Suprapubic skin (tissue), 4 donors: Measurements from ENCODE around the gene CDC42BPA.
"Not testable (repeated sequence)": the region's sequence is repeated elsewhere in the genome, so short reads cannot be mapped to it uniquely, and the experiment has no call there.

Experiments used
- POLR2A ChIP-seq, 2 donors: fragments of 450-650 bp; IDR thresholded peaks; one replicate each; pipeline ENCODE4 v1.6.1; 2017; ENCODE audit warnings: antibody characterized with exemption in 2 of 2, mild to moderate bottlenecking in 2 of 2, moderate library complexity in 2 of 2
- POLR2AphosphoS5 ChIP-seq, 3 donors: sonication (generic); formaldehyde crosslinking; IDR thresholded peaks; one replicate each; pipeline ENCODE4 v1.6.1; 2017; ENCODE audit warnings: antibody characterized with exemption in 3 of 3
- TF ChIP-seq, protein P1 (sequence below), 2 donors: fragments of 200-600 bp in 1 of 2; fragments of 450-650 bp in 1 of 2; sonication (generic) in 1 of 2; IDR thresholded peaks; one replicate each; pipeline ENCODE4 v1.5.1; 2016 to 2019; ENCODE audit warnings: antibody characterized with exemption in 2 of 2, mild to moderate bottlenecking in 1 of 2, moderate library complexity in 1 of 2

DNA sequence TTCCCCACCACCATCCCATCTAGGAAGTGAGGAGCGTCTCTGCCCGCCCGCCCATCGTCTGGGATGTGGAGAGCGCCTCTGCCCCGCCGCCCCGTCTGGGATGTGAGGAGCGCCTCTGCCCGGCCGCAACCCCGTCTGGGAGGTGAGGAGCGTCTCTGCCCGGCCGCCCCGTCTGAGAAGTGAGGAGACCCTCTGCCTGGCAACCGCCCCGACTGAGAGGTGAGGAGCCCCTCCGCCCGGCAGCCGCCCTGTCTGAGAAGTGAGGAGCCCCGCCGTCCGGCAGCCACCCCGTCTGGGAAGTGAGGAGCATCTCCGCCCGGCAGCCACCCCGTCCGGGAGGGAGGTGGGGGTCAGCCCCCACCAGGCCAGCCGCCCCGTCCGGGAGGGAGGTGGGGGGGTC is 185.6 kb downstream of the CDC42BPA start:
- TF ChIP-seq, protein P1, sequence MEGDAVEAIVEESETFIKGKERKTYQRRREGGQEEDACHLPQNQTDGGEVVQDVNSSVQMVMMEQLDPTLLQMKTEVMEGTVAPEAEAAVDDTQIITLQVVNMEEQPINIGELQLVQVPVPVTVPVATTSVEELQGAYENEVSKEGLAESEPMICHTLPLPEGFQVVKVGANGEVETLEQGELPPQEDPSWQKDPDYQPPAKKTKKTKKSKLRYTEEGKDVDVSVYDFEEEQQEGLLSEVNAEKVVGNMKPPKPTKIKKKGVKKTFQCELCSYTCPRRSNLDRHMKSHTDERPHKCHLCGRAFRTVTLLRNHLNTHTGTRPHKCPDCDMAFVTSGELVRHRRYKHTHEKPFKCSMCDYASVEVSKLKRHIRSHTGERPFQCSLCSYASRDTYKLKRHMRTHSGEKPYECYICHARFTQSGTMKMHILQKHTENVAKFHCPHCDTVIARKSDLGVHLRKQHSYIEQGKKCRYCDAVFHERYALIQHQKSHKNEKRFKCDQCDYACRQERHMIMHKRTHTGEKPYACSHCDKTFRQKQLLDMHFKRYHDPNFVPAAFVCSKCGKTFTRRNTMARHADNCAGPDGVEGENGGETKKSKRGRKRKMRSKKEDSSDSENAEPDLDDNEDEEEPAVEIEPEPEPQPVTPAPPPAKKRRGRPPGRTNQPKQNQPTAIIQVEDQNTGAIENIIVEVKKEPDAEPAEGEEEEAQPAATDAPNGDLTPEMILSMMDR (IDR thresholded peaks at IDR 0.05) = not testable (repeated sequence)
- not testable (repeated sequence) for TF ChIP-seq POLR2AphosphoS5, POLR2A (IDR thresholded peaks at IDR 0.05)
